UCSD-AML1 (cell line): ENCODE data around the gene ZNF407.

Source experiments
- DNase-seq: peaks from one replicate; lab custom pipeline; 2025; ENCODE audit not compliant: unreplicated experiment; lab: John Stamatoyannopoulos, UW

Gene ZNF407

GRCh38 chr18:74869904-74870863 lies 272.5 kb downstream of the ZNF407 start:
- DNase-seq: no peak

GRCh38 chr18:74870950-74871349 lies 273.3 kb downstream of the ZNF407 start:
- DNase-seq: no peak

- DNase-seq: no peak
Measured at GRCh38 chr18:74873629-74874028, 276.0 kb downstream of the ZNF407 start.

DNA sequence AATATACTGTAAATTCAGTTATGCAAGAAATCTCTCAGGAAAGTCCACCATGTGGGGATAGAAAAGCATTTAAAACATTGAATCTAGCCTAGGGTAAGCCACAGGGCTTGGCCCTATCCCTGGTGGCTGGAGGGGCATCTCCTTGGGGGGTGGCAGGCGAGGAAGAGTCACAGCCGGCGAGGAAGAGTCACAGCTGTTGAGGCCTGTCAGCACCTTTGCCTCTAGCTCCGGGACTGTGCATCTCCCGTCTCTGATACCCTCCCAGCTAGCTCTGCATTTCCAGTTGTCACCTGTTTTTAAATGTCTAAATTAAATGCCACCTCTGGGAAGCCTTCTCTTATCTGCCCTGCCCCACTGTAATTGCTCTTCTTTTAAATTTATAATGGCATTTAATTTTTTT lies 276.7 kb downstream of the ZNF407 start:
- no peak for DNase-seq

DNA sequence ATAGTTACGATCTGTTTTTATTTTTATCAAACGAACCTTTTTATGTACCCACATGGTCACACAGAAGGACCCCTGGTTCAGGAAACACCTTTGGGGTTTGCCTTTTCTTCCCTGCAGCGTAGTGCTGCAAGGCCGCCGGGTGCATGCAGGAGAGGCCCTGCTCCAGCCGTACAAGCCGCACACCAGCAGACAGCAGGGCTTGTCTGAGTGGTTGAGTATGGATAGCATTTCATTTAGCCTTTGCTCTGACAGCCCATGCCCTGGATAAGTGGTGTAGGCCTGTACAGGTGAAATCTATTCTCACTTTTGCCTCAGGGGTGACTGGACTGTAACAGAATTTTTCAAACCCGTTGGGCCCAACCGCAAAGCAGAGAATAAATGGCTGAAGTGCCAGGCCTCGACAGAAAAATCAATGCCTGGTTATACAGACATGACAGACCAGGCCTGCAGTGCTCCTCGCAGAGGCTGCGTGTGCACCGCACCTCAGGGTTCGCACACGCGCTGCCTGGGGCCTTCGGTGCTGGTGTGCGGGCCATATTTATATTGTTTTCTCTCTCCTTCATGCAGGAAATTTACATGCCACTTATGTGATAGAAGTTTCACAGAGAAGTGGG lies 279.1 kb downstream of the ZNF407 start:
- no peak for DNase-seq

GRCh38 chr18:74878267-74878666 lies 280.6 kb downstream of the ZNF407 start:
- no peak for DNase-seq

GRCh38 chr18:74880706-74881278 lies 283.1 kb downstream of the ZNF407 start:
- no peak for DNase-seq

- no peak for DNase-seq
Measured at GRCh38 chr18:74892066-74892627, 294.5 kb downstream of the ZNF407 start.

GRCh38 chr18:74895686-74896085 lies 298.0 kb downstream of the ZNF407 start:
- no peak for DNase-seq

DNA sequence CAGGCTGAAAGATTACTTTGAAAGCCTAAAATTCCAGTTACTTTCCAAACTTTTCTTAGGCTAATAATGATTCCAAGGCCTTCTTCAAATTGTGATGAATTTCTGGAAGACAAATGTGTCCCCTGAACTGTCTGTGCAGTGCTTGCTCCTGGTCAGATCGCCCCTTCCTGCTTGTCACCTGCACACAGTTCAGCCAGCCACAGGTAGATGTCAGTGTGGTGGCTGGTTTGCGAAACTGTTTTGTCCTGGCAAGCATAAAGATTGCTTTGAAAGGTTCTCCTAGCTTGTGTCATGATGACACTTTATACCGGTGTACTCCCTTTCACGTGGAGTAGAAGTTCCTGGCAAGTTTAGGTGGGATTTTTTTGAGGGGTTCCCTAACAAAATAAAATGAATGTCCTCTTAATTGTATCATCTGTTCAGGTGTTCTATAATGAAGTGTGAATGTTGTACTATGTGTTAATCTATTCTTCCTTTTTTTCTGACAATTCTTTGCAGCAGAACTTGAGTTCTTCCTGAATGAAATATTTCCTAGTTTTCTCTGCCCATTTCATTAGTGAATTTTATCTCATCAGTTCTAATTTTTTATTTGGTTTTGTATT lies 298.8 kb downstream of the ZNF407 start:
- DNase-seq: no peak

DNA sequence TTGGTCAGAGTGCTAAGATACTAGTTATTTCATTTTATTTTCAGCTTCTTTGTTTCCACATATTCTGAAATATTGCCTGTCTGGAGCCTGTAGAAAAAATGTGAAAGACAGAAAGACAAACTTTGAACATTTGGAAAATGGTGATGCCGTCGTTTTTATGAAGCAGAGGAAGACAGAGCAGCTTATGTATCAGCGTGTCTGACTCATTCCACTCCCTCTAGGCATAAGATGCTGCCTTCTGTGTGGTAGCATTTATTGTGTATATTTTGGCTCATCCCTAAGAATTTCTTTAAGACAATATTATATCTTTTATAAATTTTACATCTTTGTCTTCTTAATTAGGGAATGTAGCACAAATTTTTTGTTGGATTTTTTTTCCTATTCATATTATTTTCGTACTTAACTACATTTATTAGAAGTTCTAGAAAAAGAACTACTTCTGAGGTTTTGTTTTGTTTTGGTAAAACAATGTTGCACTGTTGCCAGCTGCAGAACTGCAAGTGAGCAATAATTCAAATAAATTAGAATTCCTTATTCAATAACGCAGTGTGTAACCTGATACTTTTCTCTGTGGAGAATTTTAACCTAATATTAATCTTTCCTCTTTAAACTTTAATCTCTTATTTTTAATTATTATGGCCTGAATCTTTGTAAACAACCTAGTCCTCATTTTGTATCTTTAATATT lies 300.4 kb downstream of the ZNF407 start:
- DNase-seq: no peak

DNA sequence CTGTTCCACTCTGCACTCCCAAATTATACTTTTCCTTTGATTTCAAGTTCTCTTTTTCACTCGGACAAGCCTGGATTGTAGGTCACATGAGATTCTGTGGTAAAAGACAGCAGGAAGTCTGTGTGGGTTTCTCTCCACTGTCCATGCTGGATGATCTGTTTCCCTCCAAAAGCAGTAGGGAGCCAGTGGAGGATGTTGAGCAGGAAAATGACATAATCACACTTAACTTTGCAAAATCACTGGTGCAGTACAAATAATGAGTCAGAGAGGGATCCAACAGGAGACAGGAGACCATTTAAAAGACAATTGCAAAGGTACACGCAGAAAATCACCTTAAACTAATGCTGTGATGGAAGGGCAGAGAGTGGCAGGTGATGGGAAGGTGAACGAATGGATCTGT lies 301.3 kb downstream of the ZNF407 start:
- no peak for DNase-seq

DNA sequence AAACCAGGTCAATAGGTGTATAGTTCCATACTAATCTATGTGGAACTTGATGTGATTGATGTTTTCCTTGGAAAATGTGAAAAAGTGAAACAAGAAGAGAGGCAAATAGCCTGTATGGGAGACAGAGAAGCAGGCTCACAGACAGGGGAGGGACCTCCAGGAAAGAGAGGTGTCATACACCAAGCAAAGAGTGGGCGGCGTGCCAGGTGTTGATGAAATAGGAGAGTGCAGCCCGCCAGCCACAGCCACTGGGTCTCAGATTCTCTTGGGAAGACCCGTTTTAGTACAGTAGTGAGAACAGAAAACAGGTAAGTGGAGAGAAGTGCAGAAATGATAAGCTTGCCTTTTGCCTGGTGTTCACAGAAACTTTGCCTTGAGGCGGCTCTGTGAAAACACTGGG lies 301.9 kb downstream of the ZNF407 start:
- DNase-seq: no peak

- no peak for DNase-seq
Measured at GRCh38 chr18:74901362-74902146, 303.9 kb downstream of the ZNF407 start.

GRCh38 chr18:74902147-74902455 lies 304.4 kb downstream of the ZNF407 start:
- DNase-seq: no peak

- DNase-seq: no peak
Measured at GRCh38 chr18:74905247-74905646, 307.6 kb downstream of the ZNF407 start.

DNA sequence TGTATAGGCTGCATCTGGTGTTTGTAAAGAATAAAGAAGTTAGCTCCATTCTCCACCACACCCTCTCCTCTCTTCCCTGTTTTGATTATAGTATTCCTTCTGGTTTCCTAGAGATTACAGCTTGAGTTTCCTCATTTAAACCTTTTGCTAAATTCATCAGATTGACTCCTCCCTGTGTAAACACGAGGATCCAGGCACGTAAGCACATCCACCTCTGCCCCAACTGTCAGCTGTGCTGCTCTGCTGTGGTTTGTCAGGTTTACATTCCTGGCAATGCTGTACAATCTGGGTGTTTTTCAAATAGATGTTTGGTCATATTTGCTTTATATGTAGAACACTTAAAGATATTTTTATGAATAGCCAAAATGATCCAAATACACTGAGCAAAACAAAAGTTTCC lies 308.5 kb downstream of the ZNF407 start:
- DNase-seq: no peak

DNA sequence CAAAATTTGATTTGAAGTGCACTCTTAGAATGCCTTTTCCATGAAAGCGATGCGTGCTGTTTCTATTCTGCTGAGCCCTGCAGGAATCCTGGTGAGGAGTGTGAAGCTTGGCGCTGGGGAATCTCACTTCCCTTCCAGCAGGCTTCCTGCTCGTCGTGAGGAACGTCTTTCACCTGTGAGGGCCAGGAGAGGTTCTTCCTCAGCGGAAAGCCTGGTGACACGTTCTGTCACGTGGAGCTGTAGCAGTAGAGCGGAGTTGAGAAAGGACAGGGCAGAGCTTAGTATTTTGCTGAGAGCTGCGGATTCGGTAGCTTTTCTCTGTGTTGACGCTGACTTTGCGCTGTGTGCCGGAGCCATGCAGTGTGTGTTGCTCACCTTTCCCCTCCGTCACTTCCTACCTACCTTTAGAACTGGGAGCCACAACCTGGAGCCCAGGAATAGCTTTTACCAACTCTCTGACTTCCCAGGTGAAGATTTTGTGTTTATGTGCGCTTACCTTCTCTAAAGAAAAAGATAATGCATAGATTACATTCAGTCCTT lies 316.5 kb downstream of the ZNF407 start:
- DNase-seq: no peak

GRCh38 chr18:74914648-74915047 lies 317.0 kb downstream of the ZNF407 start:
- no peak for DNase-seq
